Measurements from ENCODE around the gene GFER. TPM values are rescaled to one million over a fixed set of nuclear protein-coding genes. Genes with fewer than 3 reads are reported as not detected.

Gene GFER
- polyA plus RNA-seq, 1 donor (not counting 4 experiments of a cell fraction or from before 2014, with no cell fraction given): 12.0 TPM

- FAIRE-seq: no peak
Observed at GRCh38 chr16:2006317-2006716, 22.3 kb downstream of the GFER start.

GRCh38 chr16:2007081-2007836 is 23.3 kb downstream of the GFER start:
- H3K4me2 ChIP-seq (ENCODE audit: control insufficient read depth, extremely low read depth, insufficient read depth, low read depth, low read length): peak overlapping the region; percentile 89
- FAIRE-seq (no peak), DNase-seq (ENCODE audit: low read depth, low spot score) (no peak)
- TF ChIP-seq EZH2 (IDR thresholded peaks at IDR 0.05; ENCODE audit: low read length) (no peak), CTCF (optimal IDR thresholded peaks at IDR 0.05 in 1 of 3, IDR thresholded peaks at IDR 0.05 in 1 of 3, conservative IDR thresholded peaks at IDR 0.05 in 1 of 3; ENCODE audit: extremely low read depth in 1 of 3, insufficient read depth in 2 of 3, low read length in 3 of 3) (no peak)
- no peaks in the 10 kb centered on the region for H3K27me3 ChIP-seq (ENCODE audit: control insufficient read depth, extremely low read depth, insufficient read depth, low read length)
- H3K9me1 ChIP-seq (ENCODE audit: control insufficient read depth, extremely low read depth, insufficient read depth, low read length): peaks cover 2% of the 10 kb centered on the region
- peaks cover 49% of the 10 kb centered on the region for H4K20me1 ChIP-seq (ENCODE audit: control insufficient read depth, extremely low read depth, insufficient read depth, low read length)
- peak overlapping the region; percentile 85 for H3K9ac ChIP-seq (ENCODE audit: control insufficient read depth, extremely low read depth, insufficient read depth, low read length)
- H3K9me3 ChIP-seq (ENCODE audit: control insufficient read depth, low read depth, low read length): no peaks in the 10 kb centered on the region
- dilution Hi-C loops (cut with MboI; ENCODE audit: extremely low pct_ligation_motif_present, low sequenced_read_pairs): no loop called here
- peaks cover 10 to 51% of the 10 kb centered on the region in 2 experiments for H3K36me3 ChIP-seq (ENCODE audit: control insufficient read depth in 2 of 2, extremely low read depth in 1 of 2, insufficient read depth in 2 of 2, low read length in 2 of 2)
- no peak overlapping the region for H2AFZ ChIP-seq (ENCODE audit: control insufficient read depth, low read length)
- peak overlapping the region; percentile 71 to 98 (median 92) for H3K4me3 ChIP-seq (ENCODE audit: control insufficient read depth in 2 of 3, extremely low read depth in 1 of 3, insufficient read depth in 2 of 3, low read depth in 1 of 3, low read length in 3 of 3)
- peaks cover 36% of the 10 kb centered on the region for H3K4me1 ChIP-seq (ENCODE audit: control insufficient read depth, extremely low read depth, insufficient read depth, low read length)
- peaks cover 79% of the 10 kb centered on the region for H3K79me2 ChIP-seq (ENCODE audit: control insufficient read depth, insufficient read depth, low read length)
- H3K27ac ChIP-seq (ENCODE audit: control insufficient read depth, insufficient read depth, low read length): peak overlapping the region; percentile 81

More at GRCh38 chr16:2006317-2006716, 22.3 kb downstream of the GFER start:
- H3K4me2 ChIP-seq (ENCODE audit: control insufficient read depth, extremely low read depth, insufficient read depth, low read depth, low read length): no peak overlapping the region
- H3K9me3 ChIP-seq (ENCODE audit: control insufficient read depth, low read depth, low read length): no peaks in the 10 kb centered on the region
- no peak overlapping the region for H2AFZ ChIP-seq (ENCODE audit: control insufficient read depth, low read length)
- TF ChIP-seq CTCF (optimal IDR thresholded peaks at IDR 0.05 in 1 of 3, IDR thresholded peaks at IDR 0.05 in 1 of 3, conservative IDR thresholded peaks at IDR 0.05 in 1 of 3; ENCODE audit: extremely low read depth in 1 of 3, insufficient read depth in 2 of 3, low read length in 3 of 3) (no peak), EZH2 (IDR thresholded peaks at IDR 0.05; ENCODE audit: low read length) (no peak)
- no peak overlapping the region for H3K9ac ChIP-seq (ENCODE audit: control insufficient read depth, extremely low read depth, insufficient read depth, low read length)
- dilution Hi-C loops (cut with MboI; ENCODE audit: extremely low pct_ligation_motif_present, low sequenced_read_pairs): no loop called here
- no peaks in the 10 kb centered on the region for H3K27me3 ChIP-seq (ENCODE audit: control insufficient read depth, extremely low read depth, insufficient read depth, low read length)
- H3K4me1 ChIP-seq (ENCODE audit: control insufficient read depth, extremely low read depth, insufficient read depth, low read length): peaks cover 36% of the 10 kb centered on the region
- H3K9me1 ChIP-seq (ENCODE audit: control insufficient read depth, extremely low read depth, insufficient read depth, low read length): peaks cover 2% of the 10 kb centered on the region
- H3K27ac ChIP-seq (ENCODE audit: control insufficient read depth, insufficient read depth, low read length): no peak overlapping the region
- peaks cover 57% of the 10 kb centered on the region for H4K20me1 ChIP-seq (ENCODE audit: control insufficient read depth, extremely low read depth, insufficient read depth, low read length)
- no peak for DNase-seq (ENCODE audit: low read depth, low spot score)
- peaks cover 16 to 61% of the 10 kb centered on the region in 2 experiments for H3K36me3 ChIP-seq (ENCODE audit: control insufficient read depth in 2 of 2, extremely low read depth in 1 of 2, insufficient read depth in 2 of 2, low read length in 2 of 2)
- H3K4me3 ChIP-seq (ENCODE audit: control insufficient read depth in 2 of 3, extremely low read depth in 1 of 3, insufficient read depth in 2 of 3, low read depth in 1 of 3, low read length in 3 of 3): peak overlapping the region in 1 of 3 experiments; percentile 20
- H3K79me2 ChIP-seq (ENCODE audit: control insufficient read depth, insufficient read depth, low read length): peaks cover 87% of the 10 kb centered on the region

Data from keratinocyte (primary cell).